Chondrocyte (in vitro differentiated cells): ENCODE data around the gene TMEM87B. TPM values are rescaled to one million over a fixed set of nuclear protein-coding genes. Genes with fewer than 3 reads are reported as not detected.
A peak's percentile ranks its signal among the peaks of the same experiment; 100 is the strongest.

Experiments
- DNase-seq: peaks from one replicate; pipeline ENCODE4 v3.0.0; 2021; ENCODE audit warnings: mixed read lengths, low spot score
- H3K27ac Mint-ChIP-seq: one replicate; pipeline ENCODE4 v1.8.0; 2021; ENCODE audit warnings: mild to moderate bottlenecking, moderate library complexity, mixed read lengths; ENCODE audit not compliant: unreplicated experiment
- H3K27me3 Mint-ChIP-seq: 2 replicates; pipeline ENCODE4 v1.8.0; 2021; ENCODE audit warnings: low read depth, mixed read lengths
- H3K36me3 Mint-ChIP-seq: 2 replicates; pipeline ENCODE4 v1.8.0; 2021; ENCODE audit warnings: low read depth, mixed read lengths
- H3K4me1 Mint-ChIP-seq: 2 replicates; pipeline ENCODE4 v1.8.0; 2021; ENCODE audit warnings: low read depth, mild to moderate bottlenecking, mixed read lengths
- H3K4me3 Mint-ChIP-seq: one replicate; pipeline ENCODE4 v1.8.0; 2021; ENCODE audit warnings: mild to moderate bottlenecking, moderate library complexity, mixed read lengths; ENCODE audit not compliant: unreplicated experiment
- H3K9me3 Mint-ChIP-seq: 2 replicates; pipeline ENCODE4 v1.8.0; 2021; ENCODE audit warnings: low read depth, mixed read lengths
- total RNA-seq: library from RNA; stranded (reverse); gene quantifications from 3 replicates; pipeline ENCODE4 v1.2.1, GENCODE V29; 2021
- TF ChIP-seq, protein P1 (sequence below): fragments of 200-600 bp; sonication (generic); IDR thresholded peaks from 2 replicates; pipeline ENCODE4 v1.5.0; 2021; ENCODE audit warnings: antibody characterized with exemption, mild to moderate bottlenecking, moderate library complexity

Gene TMEM87B
- total RNA-seq, 1 donor from 2014 or later = 19.4 TPM

DNA sequence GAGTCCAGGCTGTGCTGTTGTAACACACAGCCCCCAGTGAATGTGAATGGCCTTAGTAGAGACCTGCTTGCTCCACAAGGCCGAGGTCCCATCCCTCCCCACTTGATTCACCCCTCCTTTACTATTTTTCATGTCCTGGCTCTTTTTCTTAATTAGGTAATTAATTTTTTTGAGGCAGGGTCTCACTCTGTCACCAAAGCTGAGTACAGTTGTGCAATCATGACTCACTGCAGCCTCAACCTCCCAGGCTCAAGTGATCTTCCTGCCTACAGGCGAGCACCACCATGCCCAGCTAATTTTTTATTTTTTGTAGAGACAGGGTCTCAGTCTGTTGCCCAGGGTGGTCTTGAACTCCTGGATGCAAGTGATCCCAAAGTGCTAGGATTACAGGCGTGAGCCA is 102.4 kb downstream of the TMEM87B start:
- TF ChIP-seq, protein P1, sequence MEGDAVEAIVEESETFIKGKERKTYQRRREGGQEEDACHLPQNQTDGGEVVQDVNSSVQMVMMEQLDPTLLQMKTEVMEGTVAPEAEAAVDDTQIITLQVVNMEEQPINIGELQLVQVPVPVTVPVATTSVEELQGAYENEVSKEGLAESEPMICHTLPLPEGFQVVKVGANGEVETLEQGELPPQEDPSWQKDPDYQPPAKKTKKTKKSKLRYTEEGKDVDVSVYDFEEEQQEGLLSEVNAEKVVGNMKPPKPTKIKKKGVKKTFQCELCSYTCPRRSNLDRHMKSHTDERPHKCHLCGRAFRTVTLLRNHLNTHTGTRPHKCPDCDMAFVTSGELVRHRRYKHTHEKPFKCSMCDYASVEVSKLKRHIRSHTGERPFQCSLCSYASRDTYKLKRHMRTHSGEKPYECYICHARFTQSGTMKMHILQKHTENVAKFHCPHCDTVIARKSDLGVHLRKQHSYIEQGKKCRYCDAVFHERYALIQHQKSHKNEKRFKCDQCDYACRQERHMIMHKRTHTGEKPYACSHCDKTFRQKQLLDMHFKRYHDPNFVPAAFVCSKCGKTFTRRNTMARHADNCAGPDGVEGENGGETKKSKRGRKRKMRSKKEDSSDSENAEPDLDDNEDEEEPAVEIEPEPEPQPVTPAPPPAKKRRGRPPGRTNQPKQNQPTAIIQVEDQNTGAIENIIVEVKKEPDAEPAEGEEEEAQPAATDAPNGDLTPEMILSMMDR = no peak
- H3K9me3 Mint-ChIP-seq = no peaks in the 10 kb centered on the region
- no peaks in the 10 kb centered on the region for H3K36me3 Mint-ChIP-seq
- no peak overlapping the region for H3K4me3 Mint-ChIP-seq
- no peak overlapping the region for H3K27ac Mint-ChIP-seq
- H3K4me1 Mint-ChIP-seq = no peaks in the 10 kb centered on the region
- no peak for DNase-seq
- H3K27me3 Mint-ChIP-seq = no peaks in the 10 kb centered on the region

DNA sequence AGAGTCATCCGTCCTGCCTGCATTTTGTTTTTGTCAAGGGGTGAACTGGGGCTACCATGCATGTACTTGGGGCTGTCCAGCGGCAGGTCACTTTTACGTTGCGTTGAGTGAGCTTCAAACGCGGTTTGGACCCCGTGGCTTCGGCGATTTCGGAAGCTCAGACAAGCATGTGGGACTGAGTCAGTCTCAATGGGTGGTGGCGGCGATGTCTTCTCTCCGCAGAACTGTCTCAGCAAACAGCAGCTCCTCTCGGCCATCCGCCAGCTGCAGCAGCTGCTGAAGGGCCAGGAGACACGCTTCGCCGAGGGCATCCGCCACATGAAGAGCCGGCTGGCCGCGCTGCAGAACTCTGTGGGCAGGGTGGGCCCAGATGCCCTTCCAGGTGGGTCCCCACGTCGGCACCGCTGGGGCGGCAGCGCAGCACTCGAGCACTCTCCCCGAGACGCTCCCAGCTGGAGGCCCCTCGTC is 104.4 kb downstream of the TMEM87B start:
- Mint-ChIP-seq H3K36me3 (no peaks in the 10 kb centered on the region), H3K9me3 (no peaks in the 10 kb centered on the region), H3K4me1 (peaks cover 4% of the 10 kb centered on the region), H3K4me3 (no peak overlapping the region), H3K27ac (no peak overlapping the region), H3K27me3 (no peaks in the 10 kb centered on the region)
- TF ChIP-seq, protein P1 = no peak
- DNase-seq = peak; percentile 67

DNA sequence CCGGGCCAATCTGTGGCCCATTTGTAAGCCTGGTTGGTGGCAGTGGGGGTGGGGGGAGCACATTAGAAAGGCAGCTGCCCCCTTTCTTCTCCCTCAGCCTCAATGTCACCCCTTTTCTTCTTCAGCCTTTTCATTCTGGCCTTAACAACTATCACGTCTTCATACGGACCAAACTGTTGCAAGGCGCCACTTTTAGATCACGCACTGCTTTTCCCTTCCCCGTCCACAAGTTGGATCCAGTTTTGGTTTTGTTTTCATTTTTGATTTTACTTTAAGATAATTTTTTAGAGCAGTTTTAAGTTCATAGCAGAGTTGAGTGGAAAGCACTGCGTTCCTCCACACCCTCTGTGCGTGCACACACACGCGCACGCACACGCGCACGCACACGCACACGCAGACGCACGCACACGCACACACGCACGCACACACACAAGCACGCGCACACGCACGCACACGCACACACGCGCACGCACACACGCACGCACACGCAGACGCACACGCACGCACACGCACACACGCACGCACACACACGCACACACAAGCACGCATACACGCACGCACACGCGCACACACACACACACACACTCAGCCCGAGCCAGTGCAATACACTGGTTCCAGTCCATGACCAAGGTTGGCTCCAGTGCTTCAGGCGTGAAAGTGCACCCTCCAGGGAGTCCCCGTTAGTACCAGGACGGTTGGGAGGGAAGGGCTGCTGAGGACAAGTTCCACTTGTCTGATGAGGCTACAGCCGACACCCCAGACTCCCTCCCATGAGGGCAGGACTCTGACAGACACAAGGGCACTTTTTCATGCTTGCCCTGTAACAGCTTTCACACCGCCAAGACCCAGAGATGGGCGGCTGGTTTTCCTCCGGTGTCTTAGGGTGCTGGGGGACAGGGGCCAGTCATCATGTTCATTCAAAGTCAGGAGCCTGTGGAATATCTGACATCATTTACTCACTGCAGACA is 105.5 kb downstream of the TMEM87B start:
- DNase-seq = peak; percentile 61
- TF ChIP-seq, protein P1 = no peak
- no peak overlapping the region for H3K4me3 Mint-ChIP-seq
- no peaks in the 10 kb centered on the region for H3K9me3 Mint-ChIP-seq
- H3K27ac Mint-ChIP-seq = no peak overlapping the region
- no peaks in the 10 kb centered on the region for H3K27me3 Mint-ChIP-seq
- peaks cover 4% of the 10 kb centered on the region for H3K4me1 Mint-ChIP-seq
- H3K36me3 Mint-ChIP-seq = no peaks in the 10 kb centered on the region

DNA sequence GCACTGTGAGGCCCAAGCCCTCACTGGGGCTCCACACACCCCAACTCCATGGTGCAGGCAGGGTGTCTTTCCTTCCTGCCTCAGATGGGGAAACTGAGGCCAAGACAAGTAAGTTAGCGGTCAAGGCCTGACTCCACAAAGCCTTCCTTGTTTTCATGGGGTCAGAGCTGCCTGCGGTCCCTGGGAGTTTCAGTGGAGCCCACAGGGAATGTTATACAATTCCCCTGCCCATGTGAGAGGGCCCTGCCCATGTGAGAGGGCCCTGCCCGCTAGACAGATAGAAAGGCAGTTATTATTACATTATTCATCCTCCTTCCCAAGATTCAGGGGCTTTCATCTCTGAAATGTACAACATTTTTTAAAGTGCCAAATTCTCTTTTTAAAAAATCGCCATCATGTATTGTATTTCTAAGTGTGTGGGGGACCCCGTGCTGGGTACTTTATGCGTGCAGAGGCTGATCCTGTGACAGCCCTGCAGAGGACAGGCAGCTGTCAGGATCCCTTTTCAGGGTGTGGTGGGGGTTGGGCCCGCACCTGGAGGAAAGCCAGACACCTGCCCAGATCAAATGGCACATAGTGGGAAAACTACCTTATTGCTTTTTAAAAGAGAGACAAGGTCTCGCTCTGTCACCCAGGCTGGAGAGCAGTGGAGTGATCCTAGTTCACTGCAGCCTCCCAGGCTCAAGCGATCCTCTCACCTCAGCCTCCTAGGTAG is 106.5 kb downstream of the TMEM87B start:
- Mint-ChIP-seq H3K36me3 (no peaks in the 10 kb centered on the region), H3K4me1 (peaks cover 4% of the 10 kb centered on the region), H3K27ac (no peak overlapping the region), H3K27me3 (no peaks in the 10 kb centered on the region), H3K9me3 (no peaks in the 10 kb centered on the region), H3K4me3 (no peak overlapping the region)
- TF ChIP-seq, protein P1 = no peak
- peak; percentile 42 for DNase-seq

DNA sequence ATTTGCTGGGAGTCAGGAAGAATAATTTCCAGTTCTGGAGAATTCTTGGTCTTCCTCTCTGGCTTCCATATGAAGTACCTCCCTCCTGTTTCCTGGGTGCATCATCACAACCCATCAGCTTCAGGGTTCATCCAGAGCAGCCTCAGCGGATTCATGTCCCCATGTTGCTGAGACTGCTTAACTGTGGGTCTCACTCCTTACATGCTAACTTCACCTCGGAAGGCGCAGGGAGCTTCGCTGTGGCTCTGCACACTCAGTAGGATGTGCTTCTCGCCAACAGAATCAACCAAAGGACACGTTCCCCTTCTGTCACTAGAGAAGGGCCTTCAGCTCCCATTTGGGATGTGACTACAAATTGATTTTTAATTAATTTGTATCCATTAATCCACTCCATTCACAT is 107.3 kb downstream of the TMEM87B start:
- H3K9me3 Mint-ChIP-seq = no peaks in the 10 kb centered on the region
- no peak overlapping the region for H3K27ac Mint-ChIP-seq
- H3K27me3 Mint-ChIP-seq = no peaks in the 10 kb centered on the region
- TF ChIP-seq, protein P1 = no peak
- peak; percentile 14 for DNase-seq
- no peaks in the 10 kb centered on the region for H3K36me3 Mint-ChIP-seq
- peaks cover 4% of the 10 kb centered on the region for H3K4me1 Mint-ChIP-seq
- no peak overlapping the region for H3K4me3 Mint-ChIP-seq
